Hepatocyte (in vitro differentiated cells): ENCODE measurements around the gene ADAMTS15. TPM values are rescaled to one million over a fixed set of nuclear protein-coding genes. Genes with fewer than 3 reads are reported as not detected.

ENCODE experiments used
- DNase-seq: peaks from one replicate; pipeline ENCODE4 v3.0.0-alpha.2; 2016; ENCODE audit warnings: low spot score
- H2AFZ ChIP-seq: fragments of 200-600 bp; sonication (generic); 2 replicates; pipeline ENCODE4 v1.6.0; 2016; ENCODE audit warnings: antibody characterized with exemption, mild to moderate bottlenecking
- H3K27ac ChIP-seq: fragments of 200-600 bp; sonication (generic); 2 replicates; pipeline ENCODE4 v1.5.1; 2016; ENCODE audit warnings: mild to moderate bottlenecking
- H3K27me3 ChIP-seq: fragments of 200-600 bp; sonication (generic); 2 replicates; pipeline ENCODE4 v1.6.1; 2016
- H3K36me3 ChIP-seq: fragments of 200-600 bp; sonication (generic); replicated peaks from 2 replicates; pipeline ENCODE4 v1.5.1; 2016; ENCODE audit warnings: low read depth; ENCODE audit not compliant: insufficient read depth
- H3K4me1 ChIP-seq: fragments of 200-600 bp; sonication (generic); 2 replicates; pipeline ENCODE4 v1.5.1; 2016; ENCODE audit warnings: mild to moderate bottlenecking, moderate library complexity; ENCODE audit not compliant: insufficient read depth
- H3K4me2 ChIP-seq: fragments of 200-600 bp; sonication (generic); 2 replicates; pipeline ENCODE4 v1.6.0; 2016
- H3K4me3 ChIP-seq: fragments of 200-600 bp; sonication (generic); 2 replicates; pipeline ENCODE4 v1.5.1; 2016; ENCODE audit warnings: mild to moderate bottlenecking
- H3K79me2 ChIP-seq: fragments of 200-600 bp; sonication (generic); 2 replicates; pipeline ENCODE4 v1.6.0; 2017; ENCODE audit warnings: mild to moderate bottlenecking
- H3K9me2 ChIP-seq: fragments of 200-600 bp; sonication (generic); replicated peaks from 2 replicates; pipeline ENCODE4 v1.6.0; 2017; ENCODE audit warnings: mild to moderate bottlenecking; ENCODE audit not compliant: insufficient read depth
- H3K9me3 ChIP-seq: fragments of 200-600 bp; sonication (generic); 2 replicates; pipeline ENCODE4 v1.5.1; 2016; ENCODE audit warnings: low read depth, mild to moderate bottlenecking
- H4K20me1 ChIP-seq: fragments of 200-600 bp; sonication (generic); 2 replicates; pipeline ENCODE4 v1.6.0; 2016; ENCODE audit warnings: mild to moderate bottlenecking; ENCODE audit not compliant: insufficient read depth, poor library complexity, severe bottlenecking
- EZH2 ChIP-seq: fragments of 200-600 bp; sonication (generic); IDR thresholded peaks from 2 replicates; pipeline ENCODE4 v1.6.1; 2016; ENCODE audit warnings: antibody characterized with exemption, mild to moderate bottlenecking, borderline replicate concordance
- EZH2phosphoT487 ChIP-seq: fragments of 200-600 bp; sonication (generic); IDR thresholded peaks from one replicate; pipeline ENCODE4 v1.6.1; 2018; ENCODE audit warnings: antibody characterized with exemption, mild to moderate bottlenecking, low read depth, moderate library complexity; ENCODE audit not compliant: unreplicated experiment, severe bottlenecking
- WGBS: methylation state at CpG from one replicate; pipeline ENCODE4 v1.1.6; 2016; ENCODE audit warnings: low lambda C conversion rate; ENCODE audit errors: missing lambda C conversion rate; 5-methylcytosine and 5-hydroxymethylcytosine counted together
- polyA plus RNA-seq: library from polyadenylated mRNA; unstranded; fragments of >200 nt; fragmentation: Nextera tagmentation; extraction: Ambion mirVana; gene quantifications from 2 replicates; pipeline ENCODE4 v1.2.1, GENCODE V29; 2016
- total RNA-seq: library from RNA; depleted of rRNA; stranded (reverse); fragments of >200 nt; gene quantifications from 2 replicates; pipeline ENCODE4 v1.2.3, GENCODE V29; 2014
- TF ChIP-seq, protein P1 (sequence below): fragments of 200-600 bp; sonication (generic); IDR thresholded peaks from 2 replicates; pipeline ENCODE4 v1.5.1; 2016; ENCODE audit warnings: antibody characterized with exemption, mild to moderate bottlenecking; ENCODE audit not compliant: poor library complexity

ADAMTS15 gene
- total and polyA plus RNA-seq, 2 experiments from 2014 or later = 4.5 to 14.6 TPM

GRCh38 chr11:130474637-130475400 is 26.4 kb downstream of the ADAMTS15 start:
- Histone ChIP-seq H3K4me1 (peaks cover 21% of the 10 kb centered on the region), H3K4me3 (no peak overlapping the region), H3K36me3 (no peaks in the 10 kb centered on the region), H2AFZ (no peak overlapping the region), H3K9me3 (no peaks in the 10 kb centered on the region), H4K20me1 (no peaks in the 10 kb centered on the region), H3K4me2 (no peak overlapping the region), H3K9me2 (no peaks in the 10 kb centered on the region), H3K27me3 (no peaks in the 10 kb centered on the region), H3K79me2 (no peaks in the 10 kb centered on the region), H3K27ac (no peak overlapping the region)
- 94% methylated on average over 12 of the region's 12 CpGs for WGBS
- no peak for DNase-seq
- no peak for TF ChIP-seq EZH2phosphoT487
- TF ChIP-seq EZH2 = no peak
- TF ChIP-seq, protein P1, sequence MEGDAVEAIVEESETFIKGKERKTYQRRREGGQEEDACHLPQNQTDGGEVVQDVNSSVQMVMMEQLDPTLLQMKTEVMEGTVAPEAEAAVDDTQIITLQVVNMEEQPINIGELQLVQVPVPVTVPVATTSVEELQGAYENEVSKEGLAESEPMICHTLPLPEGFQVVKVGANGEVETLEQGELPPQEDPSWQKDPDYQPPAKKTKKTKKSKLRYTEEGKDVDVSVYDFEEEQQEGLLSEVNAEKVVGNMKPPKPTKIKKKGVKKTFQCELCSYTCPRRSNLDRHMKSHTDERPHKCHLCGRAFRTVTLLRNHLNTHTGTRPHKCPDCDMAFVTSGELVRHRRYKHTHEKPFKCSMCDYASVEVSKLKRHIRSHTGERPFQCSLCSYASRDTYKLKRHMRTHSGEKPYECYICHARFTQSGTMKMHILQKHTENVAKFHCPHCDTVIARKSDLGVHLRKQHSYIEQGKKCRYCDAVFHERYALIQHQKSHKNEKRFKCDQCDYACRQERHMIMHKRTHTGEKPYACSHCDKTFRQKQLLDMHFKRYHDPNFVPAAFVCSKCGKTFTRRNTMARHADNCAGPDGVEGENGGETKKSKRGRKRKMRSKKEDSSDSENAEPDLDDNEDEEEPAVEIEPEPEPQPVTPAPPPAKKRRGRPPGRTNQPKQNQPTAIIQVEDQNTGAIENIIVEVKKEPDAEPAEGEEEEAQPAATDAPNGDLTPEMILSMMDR = no peak

- no peaks in the 10 kb centered on the region for H3K9me2 ChIP-seq
- H2AFZ ChIP-seq = no peak overlapping the region
- H3K27me3 ChIP-seq = no peaks in the 10 kb centered on the region
- TF ChIP-seq EZH2phosphoT487 = no peak
- no peak for TF ChIP-seq EZH2
- TF ChIP-seq, protein P1 = no peak
- H3K4me1 ChIP-seq = peaks cover 21% of the 10 kb centered on the region
- no peak overlapping the region for H3K4me2 ChIP-seq
- no peak overlapping the region for H3K27ac ChIP-seq
- no peaks in the 10 kb centered on the region for H3K36me3 ChIP-seq
- DNase-seq = no peak
- no peaks in the 10 kb centered on the region for H4K20me1 ChIP-seq
- no peak overlapping the region for H3K4me3 ChIP-seq
- WGBS = 89% methylated on average over 10 of the region's 10 CpGs
- H3K9me3 ChIP-seq = no peaks in the 10 kb centered on the region
- H3K79me2 ChIP-seq = no peaks in the 10 kb centered on the region
These were observed 27.1 kb downstream of the ADAMTS15 start for GRCh38 chr11:130475426-130476053.

DNA sequence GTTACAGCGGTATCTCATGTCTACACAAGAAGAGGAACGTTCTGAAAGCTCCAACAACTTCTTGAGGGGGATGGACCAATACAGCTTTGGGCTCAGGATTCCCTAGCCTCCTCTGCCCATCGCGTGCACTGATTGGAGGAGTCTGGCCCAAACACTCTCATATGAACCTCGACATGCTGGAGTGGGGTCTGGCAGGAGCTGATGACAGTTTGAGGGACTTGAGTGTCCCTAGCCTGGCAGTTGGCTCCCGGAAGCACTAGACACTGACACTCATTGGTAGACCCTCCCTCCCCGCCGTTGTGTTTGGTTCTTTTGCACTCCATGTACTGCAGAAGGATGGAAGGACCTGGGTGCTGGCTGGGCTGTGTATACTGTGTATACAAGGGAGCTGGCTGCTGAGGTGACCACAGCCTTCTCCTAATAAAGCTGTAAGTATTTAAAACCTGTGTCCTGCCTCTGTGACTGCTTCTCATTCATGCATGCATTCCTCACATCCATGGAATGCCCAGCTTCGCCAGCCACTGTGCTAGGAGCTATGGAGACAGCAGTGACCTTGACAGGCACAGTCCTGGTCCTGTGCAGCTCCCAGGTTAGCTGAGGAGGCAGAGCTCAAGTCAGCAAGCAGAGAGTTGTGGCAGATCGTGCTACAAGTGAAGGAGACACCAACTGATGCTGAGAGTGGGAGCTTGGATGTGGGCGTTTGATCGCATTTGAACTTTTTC is 27.9 kb downstream of the ADAMTS15 start:
- no peaks in the 10 kb centered on the region for H3K9me3 ChIP-seq
- no peak overlapping the region for H3K4me2 ChIP-seq
- no peaks in the 10 kb centered on the region for H4K20me1 ChIP-seq
- no peaks in the 10 kb centered on the region for H3K36me3 ChIP-seq
- TF ChIP-seq, protein P1 = no peak
- TF ChIP-seq EZH2phosphoT487 (no peak), EZH2 (no peak)
- no peak for DNase-seq
- no peaks in the 10 kb centered on the region for H3K9me2 ChIP-seq
- WGBS = 89% methylated on average over 12 of the region's 12 CpGs
- peak overlapping the region; percentile 92 for H3K27ac ChIP-seq
- H3K27me3 ChIP-seq = no peaks in the 10 kb centered on the region
- no peak overlapping the region for H2AFZ ChIP-seq
- no peaks in the 10 kb centered on the region for H3K79me2 ChIP-seq
- peaks cover 21% of the 10 kb centered on the region for H3K4me1 ChIP-seq
- no peak overlapping the region for H3K4me3 ChIP-seq
